Karpas-422 (cell line): ENCODE results near the gene RAB29. TPM values are rescaled to one million over a fixed set of nuclear protein-coding genes. Genes with fewer than 3 reads are reported as not detected.

Experiments
- DNase-seq: peaks from one replicate; pipeline ENCODE4 v3.0.0-alpha.2; 2015
- H2AFZ ChIP-seq: fragments of 200-600 bp; sonication (generic); 2 replicates; pipeline ENCODE4 v1.6.1; 2014; ENCODE audit warnings: antibody characterized with exemption, low read length, mixed read lengths
- H3K27ac ChIP-seq: fragments of 200-600 bp; sonication (generic); 2 replicates; pipeline ENCODE4 v1.5.1; 2014; ENCODE audit warnings: mild to moderate bottlenecking, low read length, moderate library complexity
- H3K27me3 ChIP-seq: fragments of 200-600 bp; sonication (generic); 2 replicates; pipeline ENCODE4 v1.6.1; 2014; ENCODE audit warnings: low read length, mixed read lengths
- H3K36me3 ChIP-seq: fragments of 200-600 bp; sonication (generic); 2 replicates; pipeline ENCODE4 v1.6.1; 2014; ENCODE audit warnings: low read length, mixed read lengths; ENCODE audit not compliant: insufficient read depth
- H3K4me1 ChIP-seq: fragments of 200-600 bp; sonication (generic); 2 replicates; pipeline ENCODE4 v1.6.1; 2014; ENCODE audit warnings: mild to moderate bottlenecking, low read length, mixed read lengths
- H3K4me2 ChIP-seq: fragments of 200-600 bp; sonication (generic); 2 replicates; pipeline ENCODE4 v1.6.1; 2014; ENCODE audit warnings: low read length, low read depth, mild to moderate bottlenecking; ENCODE audit not compliant: poor library complexity, severe bottlenecking
- H3K4me3 ChIP-seq: fragments of 200-600 bp; sonication (generic); 2 replicates; pipeline ENCODE4 v1.5.1; 2014; ENCODE audit warnings: mild to moderate bottlenecking, antibody characterized with exemption, low read length, mixed read lengths
- H3K79me2 ChIP-seq: fragments of 200-600 bp; sonication (generic); 2 replicates; pipeline ENCODE4 v1.6.1; 2014; ENCODE audit warnings: mild to moderate bottlenecking, low read length, mixed read lengths
- H3K9ac ChIP-seq: fragments of 200-600 bp; sonication (generic); 2 replicates; pipeline ENCODE4 v1.6.0; 2014; ENCODE audit warnings: low read length
- H3K9me2 ChIP-seq: fragments of 200-600 bp; sonication (generic), shearing (Covaris generic); replicated peaks from 2 replicates; pipeline ENCODE4 v1.6.0; 2014; ENCODE audit warnings: mild to moderate bottlenecking, low read length, moderate library complexity; ENCODE audit not compliant: insufficient read depth
- H3K9me3 ChIP-seq: fragments of 300-700, 200-600 bp; sonication (generic); 2 replicates; pipeline ENCODE4 v1.6.1; 2014; ENCODE audit warnings: low read length, mixed read lengths
- H4K20me1 ChIP-seq: fragments of 200-600 bp; sonication (generic); 2 replicates; pipeline ENCODE4 v1.6.1; 2014; ENCODE audit warnings: mild to moderate bottlenecking, antibody characterized with exemption, low read length, low read depth; ENCODE audit not compliant: insufficient read depth
- total RNA-seq: library from RNA; depleted of rRNA; stranded (reverse); fragments of >200 nt; shearing (Covaris generic); gene quantifications from 2 replicates; pipeline ENCODE4 v1.2.3, GENCODE V29; 2014; ENCODE audit warnings: low replicate concordance

The RAB29 gene
- total RNA-seq, 1 experiment from 2014 or later, result 3.1 TPM

DNA sequence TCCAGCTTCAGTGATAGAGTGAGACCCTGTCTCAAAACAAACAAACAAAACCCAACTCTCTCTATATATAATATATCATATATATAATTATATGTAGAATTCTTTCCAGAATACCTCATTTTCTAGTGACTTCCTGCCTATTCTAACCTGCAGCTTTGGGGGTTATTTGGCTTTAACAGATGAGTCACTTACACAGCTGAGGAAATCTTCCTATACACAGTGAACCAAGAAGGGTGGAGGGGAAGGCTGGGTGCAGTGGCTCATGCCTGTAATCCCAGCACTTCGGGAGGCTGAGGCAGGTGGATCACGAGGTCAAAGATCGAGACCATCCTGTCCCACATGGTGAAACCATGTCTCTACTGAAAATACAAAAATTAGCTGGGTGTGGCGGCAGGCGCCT, 9.2 kb downstream of the RAB29 start:
- Histone ChIP-seq H3K27ac (no peak overlapping the region), H3K27me3 (no peaks in the 10 kb centered on the region), H3K4me3 (no peak overlapping the region), H3K36me3 (no peaks in the 10 kb centered on the region), H4K20me1 (no peaks in the 10 kb centered on the region), H3K9me3 (no peaks in the 10 kb centered on the region), H3K79me2 (no peaks in the 10 kb centered on the region), H3K4me1 (no peaks in the 10 kb centered on the region), H3K4me2 (no peak overlapping the region), H2AFZ (no peak overlapping the region), H3K9ac (no peak overlapping the region), H3K9me2 (no peaks in the 10 kb centered on the region)
- DNase-seq, result no peak

DNA sequence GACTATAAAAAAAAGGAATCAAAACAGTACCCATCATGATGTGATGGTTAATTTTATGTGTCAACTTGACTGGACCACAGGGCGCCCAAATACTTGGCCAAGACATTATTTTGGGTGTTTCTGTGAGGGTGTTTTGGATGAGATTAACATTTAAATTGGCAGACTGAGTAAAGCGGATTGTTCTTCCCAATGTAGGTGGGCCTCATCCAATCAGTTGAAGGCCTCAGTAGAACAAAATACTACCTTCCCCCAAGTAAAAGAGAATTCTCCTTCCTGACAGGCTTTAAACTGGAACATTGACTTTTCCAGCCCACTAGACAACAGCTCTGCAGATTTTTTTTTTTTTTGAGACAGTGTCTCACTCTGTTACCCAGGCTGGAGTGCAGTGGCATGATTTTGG, 10.7 kb downstream of the RAB29 start:
- no peaks in the 10 kb centered on the region for H3K9me2 ChIP-seq
- no peak overlapping the region for H3K4me3 ChIP-seq
- H3K79me2 ChIP-seq, result no peaks in the 10 kb centered on the region
- no peaks in the 10 kb centered on the region for H3K9me3 ChIP-seq
- H4K20me1 ChIP-seq, result no peaks in the 10 kb centered on the region
- H3K36me3 ChIP-seq, result no peaks in the 10 kb centered on the region
- no peak for DNase-seq
- no peak overlapping the region for H3K27ac ChIP-seq
- H3K9ac ChIP-seq, result no peak overlapping the region
- H3K4me2 ChIP-seq, result no peak overlapping the region
- no peaks in the 10 kb centered on the region for H3K27me3 ChIP-seq
- no peaks in the 10 kb centered on the region for H3K4me1 ChIP-seq
- no peak overlapping the region for H2AFZ ChIP-seq

DNA sequence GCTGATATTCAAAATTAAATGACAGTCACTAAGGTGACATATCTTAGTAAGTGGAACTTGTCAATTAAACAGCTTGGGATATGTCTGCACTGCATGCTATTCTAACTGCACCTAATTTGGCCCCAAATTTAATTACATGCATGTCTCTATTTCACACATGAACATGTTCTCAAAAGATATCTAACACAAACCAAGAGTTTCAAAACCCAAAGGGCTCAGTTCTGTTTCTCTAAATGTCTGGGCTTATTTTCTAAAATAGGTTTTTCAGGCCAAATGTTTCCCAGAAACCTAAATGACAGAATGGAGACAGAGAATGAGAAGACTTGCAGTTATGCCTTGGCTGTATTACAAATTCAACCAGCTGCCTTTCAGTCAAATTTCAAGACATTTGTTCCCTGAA, 11.3 kb downstream of the RAB29 start:
- no peaks in the 10 kb centered on the region for H4K20me1 ChIP-seq
- no peaks in the 10 kb centered on the region for H3K4me1 ChIP-seq
- no peaks in the 10 kb centered on the region for H3K79me2 ChIP-seq
- no peak overlapping the region for H3K9ac ChIP-seq
- no peak overlapping the region for H3K27ac ChIP-seq
- no peak overlapping the region for H2AFZ ChIP-seq
- DNase-seq, result no peak
- no peaks in the 10 kb centered on the region for H3K9me2 ChIP-seq
- no peaks in the 10 kb centered on the region for H3K9me3 ChIP-seq
- no peaks in the 10 kb centered on the region for H3K36me3 ChIP-seq
- H3K4me2 ChIP-seq, result no peak overlapping the region
- H3K4me3 ChIP-seq, result no peak overlapping the region
- no peaks in the 10 kb centered on the region for H3K27me3 ChIP-seq

DNA sequence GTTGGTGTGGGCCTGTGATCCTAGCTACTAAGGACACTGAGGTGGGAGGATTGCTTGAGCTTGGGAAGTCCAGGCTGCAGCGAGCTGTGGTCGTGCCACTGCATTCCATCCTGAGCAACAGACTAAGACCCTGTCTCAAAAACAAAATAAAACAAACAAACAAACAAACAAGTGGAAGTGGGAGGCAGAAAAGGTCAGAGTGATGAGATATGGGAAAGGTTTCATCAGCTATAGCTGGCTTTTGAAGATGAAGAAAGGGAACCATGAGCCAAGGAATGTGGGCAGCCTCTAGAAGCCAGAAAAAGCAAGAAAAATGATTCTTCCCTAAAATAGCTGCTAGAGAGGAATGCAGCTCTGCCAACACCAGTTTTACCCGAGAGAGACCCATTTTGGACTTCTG, 14.7 kb downstream of the RAB29 start:
- H3K4me1 ChIP-seq, result no peaks in the 10 kb centered on the region
- no peak overlapping the region for H3K27ac ChIP-seq
- no peaks in the 10 kb centered on the region for H3K27me3 ChIP-seq
- no peaks in the 10 kb centered on the region for H3K9me3 ChIP-seq
- H3K4me3 ChIP-seq, result no peak overlapping the region
- H2AFZ ChIP-seq, result no peak overlapping the region
- H3K9ac ChIP-seq, result no peak overlapping the region
- no peaks in the 10 kb centered on the region for H4K20me1 ChIP-seq
- no peaks in the 10 kb centered on the region for H3K79me2 ChIP-seq
- no peaks in the 10 kb centered on the region for H3K9me2 ChIP-seq
- H3K36me3 ChIP-seq, result no peaks in the 10 kb centered on the region
- DNase-seq, result no peak
- no peak overlapping the region for H3K4me2 ChIP-seq

DNA sequence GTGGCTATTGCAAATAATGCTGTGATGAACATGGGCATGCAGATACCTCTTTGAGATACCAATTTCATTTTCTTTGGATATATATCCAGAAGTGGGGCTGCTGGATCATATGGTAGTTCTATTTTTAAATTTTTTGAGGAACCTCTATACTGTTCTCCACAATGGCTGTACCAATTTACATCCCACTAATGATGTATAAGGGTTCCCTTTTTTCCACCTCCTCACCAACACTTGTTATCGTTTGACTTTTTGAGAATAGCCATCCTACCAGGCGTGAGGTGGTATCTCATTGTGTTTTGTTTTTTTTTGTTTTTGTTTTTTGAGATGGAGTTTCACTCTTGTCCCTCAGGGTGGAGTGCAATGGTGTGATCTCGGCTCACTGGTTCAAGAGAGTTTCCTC, 18.7 kb downstream of the RAB29 start:
- Histone ChIP-seq H3K9me3 (no peaks in the 10 kb centered on the region), H3K79me2 (no peaks in the 10 kb centered on the region), H3K36me3 (no peaks in the 10 kb centered on the region), H3K9ac (no peak overlapping the region), H3K27ac (no peak overlapping the region), H3K4me2 (no peak overlapping the region), H3K4me3 (no peak overlapping the region), H3K27me3 (no peaks in the 10 kb centered on the region), H4K20me1 (no peaks in the 10 kb centered on the region), H3K9me2 (no peaks in the 10 kb centered on the region), H2AFZ (no peak overlapping the region), H3K4me1 (no peaks in the 10 kb centered on the region)
- DNase-seq, result no peak

DNA sequence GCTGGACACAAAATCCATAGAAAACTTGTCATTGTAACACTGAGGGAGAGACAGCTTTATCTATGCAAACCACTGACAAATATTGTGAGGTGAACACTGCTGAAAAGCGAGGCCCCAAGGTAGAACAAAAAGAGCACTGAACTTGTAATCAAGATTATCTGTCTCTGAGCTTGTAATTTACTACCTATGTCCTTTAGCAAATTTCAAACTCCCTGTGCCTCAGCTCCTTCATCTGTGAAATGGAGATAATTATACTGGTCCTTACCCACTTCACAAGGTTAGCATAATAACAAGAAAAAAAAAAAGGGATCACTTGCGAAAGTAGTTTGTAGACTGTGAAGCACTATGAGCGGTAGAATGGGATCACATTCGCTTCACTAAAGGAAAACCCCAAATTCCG, 20.4 kb downstream of the RAB29 start:
- Histone ChIP-seq H4K20me1 (no peaks in the 10 kb centered on the region), H3K27ac (no peak overlapping the region), H3K9me2 (no peaks in the 10 kb centered on the region), H3K79me2 (peaks cover under 1% of the 10 kb centered on the region; the same call in 1 of the 2 replicates), H3K36me3 (no peaks in the 10 kb centered on the region), H3K9ac (no peak overlapping the region), H3K4me3 (no peak overlapping the region), H3K27me3 (no peaks in the 10 kb centered on the region), H3K4me2 (no peak overlapping the region), H3K4me1 (peaks cover 4% of the 10 kb centered on the region), H2AFZ (no peak overlapping the region), H3K9me3 (no peaks in the 10 kb centered on the region)
- DNase-seq, result no peak

DNA sequence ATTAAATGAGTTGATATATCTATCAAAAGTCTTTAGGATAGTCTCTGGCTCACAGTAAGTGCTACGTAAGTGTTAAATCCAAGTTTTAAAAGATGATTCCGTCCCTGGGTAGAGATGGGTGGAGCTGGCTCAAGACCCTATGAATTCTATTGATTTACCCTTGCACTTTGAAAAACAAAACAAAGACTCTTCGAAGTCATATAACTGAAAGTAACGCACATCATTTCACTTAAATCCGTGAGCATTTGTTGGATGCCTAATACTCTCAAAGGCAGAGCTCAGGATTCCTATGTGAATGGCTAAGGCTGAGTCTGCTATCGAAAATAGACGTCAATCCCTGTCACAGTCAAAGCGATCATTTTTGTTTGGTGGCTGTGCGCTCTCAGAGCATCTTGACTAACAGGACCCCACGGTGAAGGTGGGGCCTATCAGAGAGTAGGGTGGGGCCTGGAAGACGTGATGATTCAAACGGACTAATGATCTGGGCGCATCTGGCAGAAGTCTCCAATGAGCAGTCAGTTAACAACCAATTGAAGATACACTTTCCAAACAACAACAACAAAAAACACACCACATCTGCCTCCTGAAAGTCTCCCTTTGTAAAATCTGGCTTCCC, 24.1 kb downstream of the RAB29 start:
- DNase-seq, result peak; percentile 33
- H3K36me3 ChIP-seq, result peaks cover 4% of the 10 kb centered on the region; the same call in 1 of the 2 replicates
- peak overlapping the region; percentile 94; the same call in 1 of the 2 replicates for H2AFZ ChIP-seq
- no peaks in the 10 kb centered on the region for H3K9me2 ChIP-seq
- H3K27me3 ChIP-seq, result no peaks in the 10 kb centered on the region
- peaks cover 13% of the 10 kb centered on the region for H4K20me1 ChIP-seq
- H3K27ac ChIP-seq, result no peak overlapping the region
- peaks cover 31% of the 10 kb centered on the region for H3K4me1 ChIP-seq
- no peak overlapping the region for H3K4me3 ChIP-seq
- H3K9ac ChIP-seq, result no peak overlapping the region
- peaks cover 36% of the 10 kb centered on the region for H3K79me2 ChIP-seq
- H3K4me2 ChIP-seq, result no peak overlapping the region
- no peaks in the 10 kb centered on the region for H3K9me3 ChIP-seq

DNA sequence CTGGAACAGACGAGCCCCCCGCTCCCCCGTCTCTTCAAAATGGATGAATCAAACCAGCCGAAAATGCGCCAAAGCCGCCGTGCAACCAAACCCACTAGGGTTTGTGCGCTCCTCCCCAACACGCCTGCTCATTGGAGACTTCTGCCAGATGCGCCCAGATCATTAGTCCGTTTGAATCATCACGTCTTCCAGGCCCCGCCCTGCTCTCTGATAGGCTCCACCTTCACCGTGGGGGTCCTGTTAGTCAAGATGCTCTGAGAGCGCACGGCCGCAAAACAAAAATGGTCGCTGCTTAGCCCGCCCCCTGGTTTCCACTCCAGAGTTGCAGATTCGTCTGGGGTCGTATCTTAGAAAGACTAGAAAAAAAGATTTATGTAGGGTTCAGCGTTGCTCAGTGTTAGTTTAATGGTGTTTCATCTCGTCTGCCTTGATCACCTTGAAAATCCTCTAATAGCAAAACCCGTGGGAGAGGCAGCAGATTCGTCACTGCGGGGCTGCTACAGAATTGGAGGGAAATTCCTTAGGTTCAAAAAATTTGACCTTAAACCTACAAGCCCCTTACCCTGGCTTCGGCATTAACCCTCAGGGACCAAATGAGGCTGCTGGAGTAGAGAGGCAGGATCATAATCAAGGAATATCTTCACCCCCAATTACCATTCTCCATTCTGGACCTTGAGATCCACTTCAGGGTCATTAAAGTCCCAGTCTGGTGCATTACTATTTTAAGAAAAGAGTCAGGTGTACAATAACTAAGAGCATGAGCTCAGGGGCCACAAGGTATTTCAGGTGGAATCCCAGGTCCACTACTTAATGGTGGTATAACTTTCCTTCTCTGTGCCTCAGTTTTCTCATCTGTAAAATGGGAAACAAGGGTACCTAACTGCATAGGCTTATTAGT, 24.9 kb downstream of the RAB29 start, which contains the start of gene NUCKS1:
Gene NUCKS1 (minus strand): TSS at position 45 of the 898 bp plus-strand sequence. CDS start 209 bp downstream, outside the sequence.
- peaks cover 4% of the 10 kb centered on the region; the same call in 1 of the 2 replicates for H3K36me3 ChIP-seq
- H3K79me2 ChIP-seq, result peaks cover 44% of the 10 kb centered on the region
- H3K27me3 ChIP-seq, result no peaks in the 10 kb centered on the region
- peak within 1 kb of the TSS; percentile 84 for H3K4me3 ChIP-seq
- peak within 1 kb of the TSS; percentile 94 for H2AFZ ChIP-seq
- peak within 1 kb of the TSS; percentile 80 for H3K27ac ChIP-seq
- H3K9me3 ChIP-seq, result no peaks in the 10 kb centered on the region
- H3K9me2 ChIP-seq, result no peaks in the 10 kb centered on the region
- H4K20me1 ChIP-seq, result peaks cover 13% of the 10 kb centered on the region
- peak within 1 kb of the TSS; percentile 89 for H3K4me2 ChIP-seq
- peaks cover 36% of the 10 kb centered on the region for H3K4me1 ChIP-seq
- H3K9ac ChIP-seq, result peak within 1 kb of the TSS; percentile 89
- DNase-seq, result peak; percentile 99
